ENCODE results near the gene CTIF. TPM values are rescaled to one million over a fixed set of nuclear protein-coding genes. Genes with fewer than 3 reads are reported as not detected.
"Not testable (repeated sequence)": the region's sequence is repeated elsewhere in the genome, so short reads cannot be mapped to it uniquely, and the experiment has no call there.

The CTIF gene
- total RNA-seq, 1 experiment from 2014 or later: 19.7 TPM

DNA sequence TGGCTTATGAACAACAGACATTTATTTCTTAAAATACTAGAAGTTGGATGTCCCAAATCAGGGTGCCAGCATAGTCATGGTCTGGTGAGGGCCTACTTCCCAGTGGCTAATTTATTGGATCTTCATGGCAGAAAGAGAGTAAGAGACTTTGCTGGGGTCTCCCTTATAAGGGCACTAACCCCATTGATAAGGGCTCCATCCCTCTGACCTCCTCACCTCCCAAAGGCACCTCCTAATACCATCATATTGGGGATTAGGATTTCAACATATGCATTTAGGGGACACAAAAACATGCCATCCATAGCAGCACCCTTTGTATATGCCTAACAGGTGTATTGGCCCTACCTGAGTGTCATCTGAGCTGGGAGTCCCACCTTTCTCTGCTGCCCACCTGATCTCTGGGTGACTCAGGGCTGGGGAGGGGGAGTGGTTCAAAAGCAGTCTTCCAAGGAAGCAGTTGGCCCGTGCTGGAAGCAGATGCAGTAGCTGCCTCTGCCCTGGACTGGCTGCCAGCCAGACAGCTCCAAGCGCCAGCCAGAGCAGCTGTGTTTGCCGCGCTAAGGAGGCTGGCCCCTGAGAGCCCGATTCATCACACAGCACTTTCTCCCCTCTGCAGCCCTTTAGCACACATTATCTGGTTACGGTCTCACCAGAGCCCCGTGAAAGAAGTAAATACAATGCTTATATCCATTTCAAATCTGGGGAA lies 327.4 kb downstream of the CTIF start:
- DNase-seq (ENCODE audit: low read depth): peak; percentile 58

GRCh38 chr18:48866856-48867255 lies 328.0 kb downstream of the CTIF start:
- DNase-seq (ENCODE audit: low read depth): no peak

DNA sequence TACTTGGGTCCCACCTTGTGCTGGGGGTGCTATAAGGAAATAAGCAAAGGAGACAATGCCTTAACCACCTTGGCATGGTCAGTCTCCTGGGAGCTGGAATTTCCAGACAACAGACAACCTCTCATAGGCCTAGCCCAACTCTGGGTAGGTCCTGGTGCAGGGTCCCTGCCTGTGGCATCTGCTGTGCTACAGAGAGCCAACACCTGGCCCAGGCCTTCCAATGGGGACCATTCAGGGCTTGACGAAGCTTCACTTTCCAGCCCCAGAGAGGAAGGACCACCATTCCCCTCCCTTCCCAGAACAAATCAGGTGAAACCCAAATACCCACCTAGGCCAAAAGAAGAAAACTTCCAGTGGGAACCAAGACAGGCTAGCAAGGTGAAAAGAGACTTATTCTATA lies 329.1 kb downstream of the CTIF start:
- DNase-seq (ENCODE audit: low read depth): no peak

DNA sequence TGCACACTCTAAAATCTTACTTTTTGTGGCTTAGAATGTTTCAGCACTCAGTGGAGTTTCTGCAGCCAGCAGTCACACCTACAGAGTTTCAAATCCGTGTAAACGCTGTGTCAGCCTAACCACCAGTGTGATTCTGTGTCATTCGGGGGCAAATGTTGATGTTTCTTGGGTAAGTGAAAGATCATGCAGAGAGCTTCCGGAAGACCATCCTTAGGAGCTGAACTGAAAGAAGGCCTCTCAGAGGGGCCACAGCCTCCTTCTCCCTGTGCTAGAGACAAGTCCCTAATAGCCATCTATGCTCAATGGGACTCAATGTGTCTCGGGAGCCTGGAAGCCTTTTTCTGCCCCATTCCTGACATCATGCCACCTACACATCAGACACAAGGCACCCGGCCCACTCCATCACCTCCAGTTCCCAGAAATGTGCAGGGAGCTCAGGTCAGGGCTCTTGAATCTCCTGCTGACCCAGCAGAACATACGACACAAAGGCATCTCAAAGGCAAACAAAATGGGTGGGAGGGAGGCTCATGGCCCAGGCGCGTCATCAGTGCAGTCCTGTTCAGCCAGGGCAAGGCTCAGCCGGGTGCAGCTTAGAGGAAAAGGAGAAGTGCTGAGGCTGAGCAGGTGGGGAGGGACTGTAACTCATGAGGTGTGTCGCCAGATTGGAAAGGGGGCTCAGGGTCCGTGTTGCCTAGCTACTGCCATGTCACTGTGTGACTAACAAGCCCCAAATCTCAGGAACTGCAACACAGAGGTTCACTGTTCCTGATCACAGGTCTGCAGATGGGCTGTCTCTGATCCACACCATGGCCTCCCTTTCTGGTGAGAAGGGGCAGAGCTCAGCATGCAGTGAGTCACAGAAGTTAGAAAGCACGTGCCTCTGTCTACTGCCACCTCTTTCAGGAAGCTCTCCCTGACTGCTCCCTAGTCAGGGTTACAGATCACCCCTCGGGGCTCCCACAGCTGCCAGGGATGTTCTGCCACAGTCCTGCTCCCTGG lies 329.9 kb downstream of the CTIF start:
- no peak for DNase-seq (ENCODE audit: low read depth)

- DNase-seq (ENCODE audit: low read depth): no peak
These were observed 330.8 kb downstream of the CTIF start for GRCh38 chr18:48869591-48869990.

DNA sequence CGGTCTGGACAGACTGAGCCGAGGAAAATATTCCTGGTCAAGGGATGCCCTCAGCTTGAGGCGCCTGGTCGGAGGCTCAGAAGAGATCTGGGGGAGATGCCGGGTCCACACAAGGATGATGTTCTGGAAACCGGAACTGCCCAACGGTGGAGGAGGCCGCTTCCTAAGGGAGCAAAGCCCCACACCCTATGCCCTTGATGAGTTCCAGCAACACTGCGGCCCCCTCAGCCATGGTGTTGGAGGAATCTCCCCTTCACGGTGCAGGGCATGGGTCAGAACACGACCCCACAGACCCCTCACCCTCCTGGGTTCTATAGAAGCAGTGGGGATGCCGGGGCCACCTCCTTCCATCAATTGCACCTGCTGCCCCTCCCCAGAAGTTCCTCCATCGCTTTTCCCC lies 332.1 kb downstream of the CTIF start:
- not testable (repeated sequence) for DNase-seq (ENCODE audit: low read depth)

DNA sequence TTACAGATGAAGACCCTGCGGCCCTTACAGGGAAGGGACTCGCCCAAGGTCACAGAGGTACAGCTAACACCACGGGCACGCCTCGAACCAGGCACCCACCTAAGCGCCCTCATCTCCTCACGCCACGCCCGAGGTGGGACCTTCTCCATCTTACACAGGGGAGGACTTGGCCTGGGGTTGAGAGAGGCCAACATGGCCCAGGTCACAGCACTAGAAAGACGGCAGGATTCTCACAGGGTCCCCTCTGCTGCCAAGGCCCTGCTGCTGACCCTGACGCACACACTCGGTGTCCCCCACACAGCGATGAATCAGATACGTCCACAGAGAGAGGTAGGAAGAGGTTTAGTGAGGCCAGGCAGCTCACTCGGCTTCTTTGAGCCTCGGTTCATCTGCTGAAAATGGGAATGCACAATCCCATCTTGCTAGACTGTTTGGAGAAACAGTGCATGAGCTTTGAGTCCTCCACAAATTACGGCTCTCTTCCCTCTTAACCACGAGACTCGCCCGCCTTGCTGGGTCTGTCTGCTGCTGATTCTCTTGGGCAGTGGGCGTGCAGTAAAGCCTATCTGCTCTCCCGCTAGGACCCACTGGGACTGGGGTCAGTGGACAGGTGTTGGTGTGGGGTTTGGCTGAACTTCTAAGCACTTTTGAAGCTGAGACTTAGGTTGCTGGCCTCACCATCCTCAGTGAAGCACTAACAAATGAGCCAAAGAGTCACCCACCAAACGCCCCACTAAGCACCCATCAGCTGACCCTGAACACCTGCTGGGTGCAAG lies 332.7 kb downstream of the CTIF start:
- DNase-seq (ENCODE audit: low read depth): no peak

GRCh38 chr18:48872234-48873145 lies 333.7 kb downstream of the CTIF start:
- DNase-seq (ENCODE audit: low read depth): peak; percentile 73

DNA sequence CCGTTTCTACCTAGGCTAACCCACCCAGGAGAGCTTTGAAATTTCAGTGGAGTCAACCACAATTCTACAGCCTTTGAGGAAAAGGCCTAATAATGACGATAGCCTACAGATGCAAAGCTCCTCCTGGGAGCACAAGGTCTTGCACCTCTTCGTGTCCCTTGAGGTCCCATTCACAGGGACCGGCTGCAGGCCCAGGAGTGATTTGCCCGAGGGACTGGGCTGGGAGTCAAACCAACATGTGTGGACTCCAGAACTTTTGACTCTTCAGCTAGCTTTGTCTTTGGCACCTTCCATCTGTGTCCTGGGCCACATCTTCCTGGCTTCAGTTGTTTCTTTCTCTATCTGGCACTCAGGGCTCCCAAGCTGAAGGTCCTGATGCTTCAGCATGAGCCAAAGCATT lies 335.4 kb downstream of the CTIF start:
- DNase-seq (ENCODE audit: low read depth): no peak

- DNase-seq (ENCODE audit: low read depth): no peak
These were observed 335.9 kb downstream of the CTIF start for GRCh38 chr18:48874701-48875162.

GRCh38 chr18:48875314-48875941 lies 336.6 kb downstream of the CTIF start:
- no peak for DNase-seq (ENCODE audit: low read depth)

GRCh38 chr18:48875942-48876511 lies 337.2 kb downstream of the CTIF start:
- peak; percentile 29 for DNase-seq (ENCODE audit: low read depth)

DNA sequence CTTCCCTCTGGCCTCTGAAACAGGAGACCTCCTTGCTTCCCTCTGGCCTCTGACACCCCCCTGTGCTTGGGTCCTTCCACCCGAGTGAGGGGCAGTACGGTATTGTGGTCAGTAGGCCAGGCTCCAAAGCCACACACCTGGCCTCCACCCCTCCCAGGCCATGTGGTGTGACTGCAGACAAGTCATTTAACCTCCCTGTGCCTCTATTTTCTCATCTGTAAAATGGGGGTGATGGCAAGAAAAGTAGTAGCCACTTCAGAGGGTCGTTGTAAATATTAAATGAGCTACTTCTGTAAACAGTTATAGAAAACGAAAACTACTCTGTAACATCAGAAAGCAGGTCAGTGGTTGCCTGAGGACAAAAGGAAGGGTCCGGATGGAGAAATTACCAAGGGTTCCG lies 337.8 kb downstream of the CTIF start:
- DNase-seq (ENCODE audit: low read depth): no peak

DNA sequence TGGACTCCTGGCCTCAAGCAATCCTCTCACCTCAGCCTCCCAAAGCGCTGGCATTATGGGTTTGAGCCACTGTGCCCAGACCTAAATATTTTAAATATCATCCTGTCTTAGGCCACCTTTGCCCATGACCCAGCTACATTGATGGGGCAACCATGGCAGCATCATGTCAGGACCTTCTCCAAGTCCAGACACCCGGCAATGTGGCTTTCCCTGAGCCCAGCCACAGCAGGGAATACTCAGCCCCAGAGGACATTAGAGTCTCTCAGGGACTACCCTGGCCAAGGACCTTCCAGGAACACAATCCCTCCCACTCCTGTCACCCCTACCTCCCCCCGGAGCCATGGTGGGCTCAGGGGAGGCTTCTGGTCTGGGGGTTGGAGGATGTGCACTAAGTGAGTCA lies 339.1 kb downstream of the CTIF start:
- DNase-seq (ENCODE audit: low read depth): no peak

GRCh38 chr18:48878471-48878870 lies 339.6 kb downstream of the CTIF start:
- DNase-seq (ENCODE audit: low read depth): no peak

GRCh38 chr18:48879008-48879431 lies 340.2 kb downstream of the CTIF start:
- DNase-seq (ENCODE audit: low read depth): no peak

GRCh38 chr18:48880931-48881330 lies 342.1 kb downstream of the CTIF start:
- no peak for DNase-seq (ENCODE audit: low read depth)

- DNase-seq (ENCODE audit: low read depth): no peak
These were observed 343.5 kb downstream of the CTIF start for GRCh38 chr18:48882379-48882778.

- DNase-seq (ENCODE audit: low read depth): no peak
These were observed 345.5 kb downstream of the CTIF start for GRCh38 chr18:48884306-48884705.

- DNase-seq (ENCODE audit: low read depth): no peak
These were observed 345.9 kb downstream of the CTIF start for GRCh38 chr18:48884771-48885170.

All from M059J (cell line).